Measurements from ENCODE around the gene MPRIP. TPM values are rescaled to one million over a fixed set of nuclear protein-coding genes. Genes with fewer than 3 reads are reported as not detected.

Gene MPRIP
- total RNA-seq, 1 experiment from 2014 or later, result 132 TPM

DNA sequence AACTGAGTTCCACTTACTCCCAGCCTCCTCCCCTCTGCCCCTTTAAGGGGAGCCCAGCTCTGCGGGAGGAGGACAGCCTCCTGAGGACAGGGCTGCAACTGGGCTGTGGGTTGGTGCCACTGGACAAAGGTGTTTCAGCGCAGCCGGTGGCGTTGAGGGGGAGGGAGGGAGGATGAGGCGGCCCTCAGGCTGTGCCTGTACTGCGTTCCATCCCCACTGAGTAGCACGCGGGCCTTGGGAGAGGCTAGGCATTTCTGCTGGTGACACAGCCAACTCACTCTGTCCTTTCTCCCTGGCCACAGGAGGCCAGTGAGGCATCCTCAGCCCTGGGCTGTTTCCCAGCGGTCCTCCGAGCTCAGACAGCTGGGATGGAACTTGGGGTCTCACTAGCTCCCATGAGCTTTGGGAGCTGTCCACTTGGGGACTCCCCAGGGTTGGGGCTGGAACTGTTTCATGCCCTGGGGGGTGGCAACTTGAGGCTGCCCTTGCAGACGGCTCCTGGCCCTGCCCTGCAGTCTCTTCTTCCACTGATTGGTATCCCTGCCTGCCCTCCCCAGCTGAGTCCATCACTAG is 70.5 kb downstream of the MPRIP start:
- no peak overlapping the region for H4K8ac ChIP-seq (replicated peaks; ENCODE audit: insufficient read length, low read depth, low read length)
- no peak for DNase-seq
- no peak overlapping the region for H3K4me2 ChIP-seq (ENCODE audit: insufficient read depth, insufficient read length, low read length)
- H2BK5ac ChIP-seq (ENCODE audit: insufficient read length, low read length), result no peak overlapping the region
- Mint-ChIP-seq H3K4me1 (peaks cover 18% of the 10 kb centered on the region in 2 experiments), H3K9me3 (no peaks in the 10 kb centered on the region), H3K27me3 (ENCODE audit: low read depth) (peaks cover 2% of the 10 kb centered on the region; the same call in 1 of the 2 replicates), H3K27ac (no peak overlapping the region), H3K4me3 (no peak overlapping the region), H3K36me3 (ENCODE audit: insufficient read depth in 1 of 3, low read depth in 3 of 3) (no peaks in the 10 kb centered on the region)
- no CpG with 5 or more reads among the region's 11 CpGs for WGBS (ENCODE audit: extremely low coverage, insufficient read length, low lambda C conversion rate)
- H3K23me2 ChIP-seq (ENCODE audit: insufficient read length, low read depth, low read length, poor library complexity, severe bottlenecking), result no peaks in the 10 kb centered on the region
- no peak overlapping the region; the same call in 1 of the 2 replicates for H3K14ac ChIP-seq (ENCODE audit: insufficient read depth, low read length)
- no peak overlapping the region for H4K91ac ChIP-seq (ENCODE audit: insufficient read length, low read depth, low read length)
- H3K4ac ChIP-seq (ENCODE audit: low read depth, low read length), result no peak overlapping the region
- H2AK5ac ChIP-seq (ENCODE audit: insufficient read length, low read length), result no peak overlapping the region
- H3K27me3 ChIP-seq (ENCODE audit: insufficient read depth, low read length), result no peaks in the 10 kb centered on the region
- no peak overlapping the region for H3K23ac ChIP-seq (ENCODE audit: insufficient read length, low read depth, low read length)
- no peaks in the 10 kb centered on the region for H3K79me1 ChIP-seq (ENCODE audit: insufficient read depth, low read depth, low read length, poor library complexity, severe bottlenecking)
- no peak overlapping the region for H3K56ac ChIP-seq (ENCODE audit: insufficient read length, low read depth, low read length)
- H2BK15ac ChIP-seq (ENCODE audit: low read depth, low read length), result no peak overlapping the region
- H3K27ac ChIP-seq (ENCODE audit: insufficient read length, low read depth, low read length), result no peak overlapping the region
- H3K9me3 ChIP-seq (ENCODE audit: control insufficient read depth, low read depth, low read length), result no peaks in the 10 kb centered on the region
- no peak overlapping the region for H2AFZ ChIP-seq (ENCODE audit: low read length)
- H3K9ac ChIP-seq (ENCODE audit: extremely low read depth, insufficient read length, low read length), result no peak overlapping the region
- H3K18ac ChIP-seq (ENCODE audit: insufficient read length, low read depth, low read length), result no peak overlapping the region
- no peak overlapping the region for H2BK12ac ChIP-seq (ENCODE audit: insufficient read length, low read depth, low read length)
- no peak overlapping the region for H3T11ph ChIP-seq (ENCODE audit: low read length)
- H4K20me1 ChIP-seq (ENCODE audit: control insufficient read depth, insufficient read depth, insufficient read length), result no peaks in the 10 kb centered on the region
- no peak overlapping the region for H2BK20ac ChIP-seq (ENCODE audit: low read depth, low read length, poor library complexity, severe bottlenecking)
- H4K5ac ChIP-seq (ENCODE audit: insufficient read length, low read depth, low read length), result no peak overlapping the region
- H3K4me1 ChIP-seq (ENCODE audit: insufficient read depth, low read length), result no peaks in the 10 kb centered on the region
- TF ChIP-seq, protein P1, sequence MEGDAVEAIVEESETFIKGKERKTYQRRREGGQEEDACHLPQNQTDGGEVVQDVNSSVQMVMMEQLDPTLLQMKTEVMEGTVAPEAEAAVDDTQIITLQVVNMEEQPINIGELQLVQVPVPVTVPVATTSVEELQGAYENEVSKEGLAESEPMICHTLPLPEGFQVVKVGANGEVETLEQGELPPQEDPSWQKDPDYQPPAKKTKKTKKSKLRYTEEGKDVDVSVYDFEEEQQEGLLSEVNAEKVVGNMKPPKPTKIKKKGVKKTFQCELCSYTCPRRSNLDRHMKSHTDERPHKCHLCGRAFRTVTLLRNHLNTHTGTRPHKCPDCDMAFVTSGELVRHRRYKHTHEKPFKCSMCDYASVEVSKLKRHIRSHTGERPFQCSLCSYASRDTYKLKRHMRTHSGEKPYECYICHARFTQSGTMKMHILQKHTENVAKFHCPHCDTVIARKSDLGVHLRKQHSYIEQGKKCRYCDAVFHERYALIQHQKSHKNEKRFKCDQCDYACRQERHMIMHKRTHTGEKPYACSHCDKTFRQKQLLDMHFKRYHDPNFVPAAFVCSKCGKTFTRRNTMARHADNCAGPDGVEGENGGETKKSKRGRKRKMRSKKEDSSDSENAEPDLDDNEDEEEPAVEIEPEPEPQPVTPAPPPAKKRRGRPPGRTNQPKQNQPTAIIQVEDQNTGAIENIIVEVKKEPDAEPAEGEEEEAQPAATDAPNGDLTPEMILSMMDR (conservative IDR thresholded peaks at IDR 0.05), result no peak
- H2BK120ac ChIP-seq (ENCODE audit: low read depth, low read length, poor library complexity, severe bottlenecking), result no peak overlapping the region
- H3K79me2 ChIP-seq (ENCODE audit: insufficient read depth, low read length), result peaks cover 2% of the 10 kb centered on the region; the same call in 1 of the 2 replicates

Measured in H9 (cell line).